HEK293 (cell line): ENCODE data around the gene C1orf94.

ENCODE experiments used
- CTCF ChIA-PET: fragments of 350-600 bp; formaldehyde crosslinking; extraction: SDS; loops from one replicate; lab custom pipeline; 2021; ENCODE audit warnings: antibody characterized with exemption; lab: Yijun Ruan, JAX
- POLR2A ChIA-PET: fragments of 300-600 bp; formaldehyde crosslinking; extraction: SDS; loops from one replicate; lab custom pipeline; 2020; ENCODE audit warnings: antibody characterized with exemption, inconsistent platforms; lab: Yijun Ruan, JAX
- H3K27ac ChIP-seq: fragments of 200-500 bp; sonication (Bioruptor generic); 2 replicates; pipeline ENCODE4 v1.5.1; 2014; ENCODE audit warnings: low read depth, low read length, control low read depth, inconsistent platforms; ENCODE audit errors: extremely low read depth
- H3K36me3 ChIP-seq, 2 experiments: fragments of 200-500 bp in 1 of 2; sonication (Bioruptor generic) in 1 of 2; 1 replicate in 1 of 2; 2 replicates in 1 of 2; pipeline ENCODE4 v1.5.1; 2014 to 2017; ENCODE audit warnings: inconsistent platforms in 2 of 2, low read length in 2 of 2; ENCODE audit not compliant: control insufficient read depth in 2 of 2, insufficient read depth in 1 of 2
- H3K4me1 ChIP-seq: fragments of 200-500 bp; sonication (Bioruptor generic); 2 replicates; pipeline ENCODE4 v1.5.1; 2014; ENCODE audit warnings: mild to moderate bottlenecking, low read length, inconsistent platforms; ENCODE audit not compliant: control insufficient read depth, insufficient read depth
- H3K4me3 ChIP-seq: 2 replicates; pipeline ENCODE4 v1.5.1; 2011; ENCODE audit warnings: low read depth, mild to moderate bottlenecking, control low read depth, low read length, moderate library complexity
- H3K9me3 ChIP-seq: fragments of 200-500 bp; sonication (Bioruptor generic); 2 replicates; pipeline ENCODE4 v1.5.1; 2014; ENCODE audit warnings: low read depth, low read length, inconsistent platforms; ENCODE audit not compliant: control insufficient read depth, insufficient read depth
- BCL11B ChIP-seq: fragments of 450-650 bp; formaldehyde crosslinking; IDR thresholded peaks from 2 replicates; pipeline ENCODE4 v1.5.1; 2016; ENCODE audit warnings: low read depth, missing biosample characterization, missing genetic modification characterization
- CTCF ChIP-seq: fragments of 450-650 bp; formaldehyde crosslinking; IDR thresholded peaks from 2 replicates; pipeline ENCODE4 v1.5.1; 2016; ENCODE audit warnings: missing biosample characterization, missing genetic modification characterization
- GLIS1 ChIP-seq: fragments of 450-650 bp; formaldehyde crosslinking; IDR thresholded peaks from 2 replicates; pipeline ENCODE4 v1.5.1; 2016; ENCODE audit warnings: missing biosample characterization, missing genetic modification characterization
- HOXC10 ChIP-seq: sonication (generic); formaldehyde crosslinking; IDR thresholded peaks from 2 replicates; pipeline ENCODE4 v1.8.1; 2023; ENCODE audit warnings: mild to moderate bottlenecking, missing genetic modification reagents
- HOXD13 ChIP-seq: sonication (generic); formaldehyde crosslinking; IDR thresholded peaks from 2 replicates; pipeline ENCODE4 v1.8.0; 2022; ENCODE audit warnings: missing genetic modification reagents, borderline replicate concordance
- MYNN ChIP-seq: fragments of 450-650 bp; formaldehyde crosslinking; IDR thresholded peaks from 2 replicates; pipeline ENCODE4 v1.5.1; 2016; ENCODE audit warnings: missing biosample characterization, missing genetic modification characterization, borderline replicate concordance
- ZNF2 ChIP-seq: fragments of 450-650 bp; formaldehyde crosslinking; IDR thresholded peaks from 2 replicates; pipeline ENCODE4 v1.5.1; 2016; ENCODE audit warnings: missing biosample characterization, missing genetic modification characterization
- ZNF214 ChIP-seq: fragments of 450-650 bp; formaldehyde crosslinking; IDR thresholded peaks from 2 replicates; pipeline ENCODE4 v1.5.1; 2017; ENCODE audit warnings: missing biosample characterization, mild to moderate bottlenecking, missing genetic modification characterization, borderline replicate concordance
- ZNF24 ChIP-seq: fragments of 450-650 bp; formaldehyde crosslinking; IDR thresholded peaks from 2 replicates; pipeline ENCODE4 v1.5.1; 2016; ENCODE audit warnings: missing biosample characterization, missing genetic modification characterization
- ZNF341 ChIP-seq: fragments of 450-650 bp; formaldehyde crosslinking; IDR thresholded peaks from 2 replicates; pipeline ENCODE4; 2016; ENCODE audit warnings: low read depth, missing biosample characterization, missing genetic modification characterization
- ZNF350 ChIP-seq: fragments of 450-650 bp; formaldehyde crosslinking; IDR thresholded peaks from 2 replicates; pipeline ENCODE4 v1.5.0; 2017; ENCODE audit warnings: missing biosample characterization, mild to moderate bottlenecking, missing genetic modification characterization
- ZNF423 ChIP-seq: fragments of 450-650 bp; formaldehyde crosslinking; IDR thresholded peaks from 2 replicates; pipeline ENCODE4 v1.5.1; 2016; ENCODE audit warnings: missing biosample characterization, missing genetic modification characterization
- ZNF571 ChIP-seq: fragments of 450-650 bp; formaldehyde crosslinking; IDR thresholded peaks from 2 replicates; pipeline ENCODE4 v1.5.0; 2017; ENCODE audit warnings: missing biosample characterization, missing genetic modification characterization
- ZNF768 ChIP-seq: fragments of 450-650 bp; formaldehyde crosslinking; IDR thresholded peaks from 2 replicates; pipeline ENCODE4 v1.5.1; 2018; ENCODE audit warnings: missing biosample characterization, mild to moderate bottlenecking, missing genetic modification characterization
- ZSCAN30 ChIP-seq: fragments of 450-650 bp; IDR thresholded peaks from 2 replicates; pipeline ENCODE4 v1.5.1; 2018; ENCODE audit warnings: missing biosample characterization, mild to moderate bottlenecking, missing genetic modification characterization, moderate library complexity
- TF ChIP-seq, protein P1 (sequence below): fragments of 450-650 bp; formaldehyde crosslinking; IDR thresholded peaks from 2 replicates; pipeline ENCODE4 v1.5.1; 2016; ENCODE audit warnings: missing biosample characterization, missing genetic modification characterization
- TF ChIP-seq, protein P2 (sequence below): sonication (generic); formaldehyde crosslinking; IDR thresholded peaks from 2 replicates; pipeline ENCODE4 v1.8.1; 2022; ENCODE audit warnings: mild to moderate bottlenecking, moderate library complexity, missing genetic modification reagents
- TF ChIP-seq, protein P3 (sequence below): fragments of 450-650 bp; IDR thresholded peaks from 2 replicates; pipeline ENCODE4 v1.5.1; 2018; ENCODE audit warnings: missing biosample characterization, missing genetic modification characterization

The C1orf94 gene

DNA sequence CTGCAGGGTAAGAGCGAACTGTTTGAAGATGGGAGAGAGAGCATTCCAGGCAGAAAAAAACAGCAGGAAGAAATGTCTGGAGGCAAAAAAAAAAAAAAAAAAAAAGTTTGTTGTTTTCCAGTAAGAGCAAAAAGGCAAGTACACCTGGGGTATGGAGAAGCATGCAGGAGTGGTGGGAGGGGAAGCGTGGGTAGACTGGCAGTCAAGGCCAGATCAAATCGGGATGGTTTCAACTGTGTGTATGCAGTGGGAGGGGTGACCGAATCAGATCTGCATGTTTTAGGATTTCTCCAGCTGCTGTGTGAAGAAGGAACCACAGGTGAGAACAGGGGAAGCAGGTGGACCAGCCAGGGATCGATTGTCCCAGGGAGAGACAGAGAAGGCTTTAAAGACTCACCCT lies 46.4 kb upstream of the C1orf94 start (continued):
- no peak for TF ChIP-seq ZNF350 (tag by site-specific recombination)

- no peaks in the 10 kb centered on the region for H3K9me3 ChIP-seq
- no peaks in the 10 kb centered on the region for H3K4me1 ChIP-seq
- TF ChIP-seq ZNF423 (no peak), ZSCAN30 (tag by site-specific recombination) (no peak), HOXD13 (CRISPR knock-in tag) (no peak), ZNF214 (tag by site-specific recombination) (no peak), ZNF768 (no peak)
- TF ChIP-seq, protein P1, sequence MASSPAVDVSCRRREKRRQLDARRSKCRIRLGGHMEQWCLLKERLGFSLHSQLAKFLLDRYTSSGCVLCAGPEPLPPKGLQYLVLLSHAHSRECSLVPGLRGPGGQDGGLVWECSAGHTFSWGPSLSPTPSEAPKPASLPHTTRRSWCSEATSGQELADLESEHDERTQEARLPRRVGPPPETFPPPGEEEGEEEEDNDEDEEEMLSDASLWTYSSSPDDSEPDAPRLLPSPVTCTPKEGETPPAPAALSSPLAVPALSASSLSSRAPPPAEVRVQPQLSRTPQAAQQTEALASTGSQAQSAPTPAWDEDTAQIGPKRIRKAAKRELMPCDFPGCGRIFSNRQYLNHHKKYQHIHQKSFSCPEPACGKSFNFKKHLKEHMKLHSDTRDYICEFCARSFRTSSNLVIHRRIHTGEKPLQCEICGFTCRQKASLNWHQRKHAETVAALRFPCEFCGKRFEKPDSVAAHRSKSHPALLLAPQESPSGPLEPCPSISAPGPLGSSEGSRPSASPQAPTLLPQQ = no peak
- no peaks in the 10 kb centered on the region for H3K36me3 ChIP-seq
- POLR2A ChIA-PET = no interaction called here
- H3K4me3 ChIP-seq = no peak overlapping the region
- no peak overlapping the region for H3K27ac ChIP-seq
- CTCF ChIA-PET = no interaction called here
Measured at GRCh38 chr1:34131396-34132160, 45.1 kb upstream of the C1orf94 start.

GRCh38 chr1:34132161-34132420 lies 44.6 kb upstream of the C1orf94 start:
- Histone ChIP-seq H3K4me3 (no peak overlapping the region), H3K4me1 (no peaks in the 10 kb centered on the region), H3K9me3 (no peaks in the 10 kb centered on the region), H3K36me3 (no peaks in the 10 kb centered on the region), H3K27ac (no peak overlapping the region)
- ChIA-PET CTCF (interaction anchor here (0.5 to 1.0 kb wide), 2 partner anchors 18 to 1283 kb away, joined by 3 read pairs; no protein-coding TSS in a partner anchor), POLR2A (no interaction called here)
- TF ChIP-seq ZNF24 (tag by site-specific recombination) (no peak), CTCF (no peak), ZNF341 (tag by site-specific recombination) (no peak), HOXC10 (CRISPR knock-in tag) (no peak), ZNF571 (tag by site-specific recombination) (no peak), GLIS1 (tag by site-specific recombination) (no peak), ZNF2 (tag by site-specific recombination) (no peak), MYNN (tag by site-specific recombination) (no peak), BCL11B (tag by site-specific recombination) (no peak)
- TF ChIP-seq, protein P2, sequence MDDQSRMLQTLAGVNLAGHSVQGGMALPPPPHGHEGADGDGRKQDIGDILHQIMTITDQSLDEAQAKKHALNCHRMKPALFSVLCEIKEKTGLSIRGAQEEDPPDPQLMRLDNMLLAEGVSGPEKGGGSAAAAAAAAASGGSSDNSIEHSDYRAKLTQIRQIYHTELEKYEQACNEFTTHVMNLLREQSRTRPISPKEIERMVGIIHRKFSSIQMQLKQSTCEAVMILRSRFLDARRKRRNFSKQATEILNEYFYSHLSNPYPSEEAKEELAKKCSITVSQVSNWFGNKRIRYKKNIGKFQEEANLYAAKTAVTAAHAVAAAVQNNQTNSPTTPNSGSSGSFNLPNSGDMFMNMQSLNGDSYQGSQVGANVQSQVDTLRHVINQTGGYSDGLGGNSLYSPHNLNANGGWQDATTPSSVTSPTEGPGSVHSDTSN = no peak
- TF ChIP-seq, protein P3, sequence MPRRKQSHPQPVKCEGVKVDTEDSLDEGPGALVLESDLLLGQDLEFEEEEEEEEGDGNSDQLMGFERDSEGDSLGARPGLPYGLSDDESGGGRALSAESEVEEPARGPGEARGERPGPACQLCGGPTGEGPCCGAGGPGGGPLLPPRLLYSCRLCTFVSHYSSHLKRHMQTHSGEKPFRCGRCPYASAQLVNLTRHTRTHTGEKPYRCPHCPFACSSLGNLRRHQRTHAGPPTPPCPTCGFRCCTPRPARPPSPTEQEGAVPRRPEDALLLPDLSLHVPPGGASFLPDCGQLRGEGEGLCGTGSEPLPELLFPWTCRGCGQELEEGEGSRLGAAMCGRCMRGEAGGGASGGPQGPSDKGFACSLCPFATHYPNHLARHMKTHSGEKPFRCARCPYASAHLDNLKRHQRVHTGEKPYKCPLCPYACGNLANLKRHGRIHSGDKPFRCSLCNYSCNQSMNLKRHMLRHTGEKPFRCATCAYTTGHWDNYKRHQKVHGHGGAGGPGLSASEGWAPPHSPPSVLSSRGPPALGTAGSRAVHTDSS (tag by site-specific recombination) = no peak
